ENCODE measurements around the gene HIP1.

Gene HIP1

DNA sequence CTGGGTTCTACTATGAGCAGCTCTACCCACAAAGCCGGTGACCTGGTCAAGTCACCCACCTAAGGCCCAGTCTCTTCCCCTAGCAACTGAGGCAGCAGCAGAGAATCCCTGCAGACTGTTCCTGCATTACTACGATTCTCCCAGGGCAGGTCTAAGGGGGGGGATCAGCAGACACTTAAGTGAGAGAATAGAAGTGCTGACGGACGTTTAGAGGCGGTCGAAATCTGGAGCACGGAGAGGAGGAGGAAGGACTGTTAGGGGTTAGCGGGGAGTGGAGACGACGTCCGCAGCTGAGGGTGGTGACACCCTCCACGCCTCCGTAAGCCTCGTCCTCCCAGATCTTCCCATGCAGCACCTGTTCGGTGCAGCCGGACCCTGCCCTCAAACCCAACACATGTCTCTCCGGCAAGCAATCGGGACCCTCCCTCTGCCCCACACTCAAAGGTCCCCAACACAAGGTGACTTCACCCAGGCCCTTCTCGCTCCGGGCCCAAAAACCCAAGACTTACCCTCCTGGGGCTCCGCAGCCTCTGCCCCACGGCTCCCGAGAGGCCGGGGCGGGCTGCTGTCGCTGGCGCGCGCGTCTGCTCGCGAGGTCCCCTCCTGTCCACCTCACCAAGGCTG is 253.3 kb downstream of the HIP1 start:
- DNase-seq, result peak in 1 of 5 donors; percentile 10
